ENCODE data around the gene CDH23.

CDH23 gene

GRCh38 chr10:71645185-71645584 lies 248.5 kb downstream of the CDH23 start:
- TF ChIP-seq CTCF (IDR thresholded peaks at IDR 0.05; ENCODE audit: insufficient read depth, low read length, missing control alignments) = no peak
- DNase-seq (ENCODE audit: low read depth, low spot score) = no peak
- H3K4me3 ChIP-seq (ENCODE audit: low read depth, low read length) = no peak overlapping the region
- ChIA-PET CTCF (no interaction called here), POLR2A (no interaction called here)

- CTCF ChIA-PET = no interaction called here
- DNase-seq (ENCODE audit: low read depth, low spot score) = no peak
- H3K4me3 ChIP-seq (ENCODE audit: low read depth, low read length) = no peak overlapping the region
- POLR2A ChIA-PET = no interaction called here
- TF ChIP-seq CTCF (IDR thresholded peaks at IDR 0.05; ENCODE audit: insufficient read depth, low read length, missing control alignments) = no peak
Observed at GRCh38 chr10:71646037-71646436, 249.3 kb downstream of the CDH23 start.

GRCh38 chr10:71646592-71647292 lies 250.0 kb downstream of the CDH23 start:
- CTCF ChIA-PET = no interaction called here
- no peak for TF ChIP-seq CTCF (IDR thresholded peaks at IDR 0.05; ENCODE audit: insufficient read depth, low read length, missing control alignments)
- no peak overlapping the region for H3K4me3 ChIP-seq (ENCODE audit: low read depth, low read length)
- POLR2A ChIA-PET = no interaction called here
- DNase-seq (ENCODE audit: low read depth, low spot score) = no peak

GRCh38 chr10:71647526-71648253 lies 251.0 kb downstream of the CDH23 start:
- CTCF ChIA-PET = no interaction called here
- POLR2A ChIA-PET = no interaction called here
- H3K4me3 ChIP-seq (ENCODE audit: low read depth, low read length) = no peak overlapping the region
- DNase-seq (ENCODE audit: low read depth, low spot score) = no peak
- TF ChIP-seq CTCF (IDR thresholded peaks at IDR 0.05; ENCODE audit: insufficient read depth, low read length, missing control alignments) = peak; percentile 26

GRCh38 chr10:71648254-71648932 lies 251.7 kb downstream of the CDH23 start:
- TF ChIP-seq CTCF (IDR thresholded peaks at IDR 0.05; ENCODE audit: insufficient read depth, low read length, missing control alignments) = no peak
- no peak overlapping the region for H3K4me3 ChIP-seq (ENCODE audit: low read depth, low read length)
- ChIA-PET POLR2A (no interaction called here), CTCF (no interaction called here)
- no peak for DNase-seq (ENCODE audit: low read depth, low spot score)

GRCh38 chr10:71648933-71649320 lies 252.2 kb downstream of the CDH23 start:
- POLR2A ChIA-PET = no interaction called here
- H3K4me3 ChIP-seq (ENCODE audit: low read depth, low read length) = no peak overlapping the region

More at GRCh38 chr10:71648933-71649320, 252.2 kb downstream of the CDH23 start:
- CTCF ChIA-PET = no interaction called here
- no peak for TF ChIP-seq CTCF (IDR thresholded peaks at IDR 0.05; ENCODE audit: insufficient read depth, low read length, missing control alignments)
- DNase-seq (ENCODE audit: low read depth, low spot score) = no peak
